SK-N-SH (cell line): ENCODE data around the gene SEC16A. TPM values are rescaled to one million over a fixed set of nuclear protein-coding genes. Genes with fewer than 3 reads are reported as not detected.

Source experiments
- CTCF ChIA-PET: fragments of 300-600, 350-600 bp; formaldehyde crosslinking; extraction: SDS; loops from one replicate; lab custom pipeline; 2021; lab: Yijun Ruan, JAX
- POLR2A ChIA-PET: fragments of 350-600 bp; sonication (Branson Sonifier 250); formaldehyde crosslinking; extraction: SDS; loops from one replicate; lab custom pipeline; 2020; ENCODE audit warnings: antibody characterized with exemption, inconsistent platforms; lab: Yijun Ruan, JAX
- DNase-seq: peaks from one replicate; pipeline ENCODE4 v3.0.0; 2012
- H2AFZ ChIP-seq: fragments of 200-600 bp; sonication (generic); 2 replicates; pipeline ENCODE4 v1.8.1; 2016; ENCODE audit warnings: antibody characterized with exemption, mild to moderate bottlenecking, low read depth
- H3F3A ChIP-seq: fragments of 200-600 bp; sonication (generic); replicated peaks from 2 replicates; pipeline ENCODE3; 2016; ENCODE audit warnings: antibody characterized with exemption, mild to moderate bottlenecking; ENCODE audit not compliant: insufficient read depth
- H3K27ac ChIP-seq, 2 experiments: fragments of 200-500 bp in 1 of 2; fragments of 200-600 bp in 1 of 2; sonication (Bioruptor generic) in 1 of 2; sonication (generic), shearing (Covaris generic) in 1 of 2; 2 replicates each; pipeline versions ENCODE4 v1.5.1 to v1.6.1; 2014 to 2016; ENCODE audit warnings: low read depth in 2 of 2, inconsistent platforms in 1 of 2, low read length in 1 of 2, mild to moderate bottlenecking in 1 of 2, mixed read lengths in 1 of 2
- H3K27me3 ChIP-seq: fragments of 200-600 bp; sonication (generic), shearing (Covaris generic); 2 replicates; pipeline ENCODE4 v1.6.1; 2016; ENCODE audit warnings: mixed run types; ENCODE audit not compliant: insufficient read depth
- H3K36me3 ChIP-seq, 2 experiments: fragments of 200-500 bp in 1 of 2; fragments of 200-600 bp in 1 of 2; sonication (Bioruptor generic) in 1 of 2; sonication (generic) in 1 of 2; replicated peaks in 1 of 2; 2 replicates each; pipeline versions ENCODE3 to v1.5.1; 2014 to 2016; ENCODE audit warnings: low read length in 1 of 2, mild to moderate bottlenecking in 1 of 2; ENCODE audit not compliant: insufficient read depth in 2 of 2, control insufficient read depth in 1 of 2
- H3K4me1 ChIP-seq, 2 experiments: fragments of 200-500 bp in 1 of 2; fragments of 200-600 bp in 1 of 2; sonication (Bioruptor generic) in 1 of 2; sonication (generic), shearing (Covaris generic) in 1 of 2; 2 replicates each; pipeline versions ENCODE4 v1.5.1 to v1.6.1; 2014 to 2016; ENCODE audit warnings: low read depth in 1 of 2, low read length in 1 of 2, mixed run types in 1 of 2; ENCODE audit not compliant: insufficient read depth in 2 of 2, control insufficient read depth in 1 of 2
- H3K4me2 ChIP-seq: fragments of 200-600 bp; sonication (generic), shearing (Covaris generic); 2 replicates; pipeline ENCODE4 v1.6.1; 2017; ENCODE audit warnings: mixed run types
- H3K4me3 ChIP-seq, 2 experiments: fragments of 200-500 bp in 1 of 2; fragments of 200-600 bp in 1 of 2; sonication (Bioruptor generic) in 1 of 2; sonication (generic), shearing (Covaris generic) in 1 of 2; 2 replicates each; pipeline versions ENCODE4 v1.5.1 to v1.8.1; 2014 to 2016; ENCODE audit warnings: low read depth in 2 of 2, inconsistent platforms in 1 of 2, low read length in 1 of 2, mild to moderate bottlenecking in 1 of 2, mixed read lengths in 1 of 2, moderate library complexity in 1 of 2
- H3K79me2 ChIP-seq: fragments of 200-600 bp; sonication (generic); 2 replicates; pipeline ENCODE4 v1.8.1; 2017; ENCODE audit warnings: mild to moderate bottlenecking; ENCODE audit not compliant: insufficient read depth
- H3K9ac ChIP-seq: fragments of 200-600 bp; sonication (generic); 2 replicates; pipeline ENCODE4 v1.6.1; 2017; ENCODE audit warnings: mixed run types
- H3K9me2 ChIP-seq: fragments of 200-600 bp; sonication (generic); 2 replicates; pipeline ENCODE4 v1.6.1; 2017; ENCODE audit warnings: mixed run types
- H3K9me3 ChIP-seq: fragments of 200-600 bp; sonication (generic); 2 replicates; pipeline ENCODE4 v1.6.1; 2017; ENCODE audit warnings: mixed run types, mild to moderate bottlenecking, moderate library complexity
- H4K20me1 ChIP-seq: fragments of 200-600 bp; sonication (generic); 2 replicates; pipeline ENCODE4 v1.6.1; 2017; ENCODE audit warnings: mild to moderate bottlenecking, mixed run types; ENCODE audit not compliant: insufficient read depth
- EZH2phosphoT487 ChIP-seq: fragments of 200-600 bp; sonication (generic); IDR thresholded peaks from 2 replicates; pipeline ENCODE4 v1.6.1; 2017; ENCODE audit warnings: low read depth, mixed run types, mild to moderate bottlenecking, antibody characterized with exemption, moderate library complexity, borderline replicate concordance
- FOSL2 ChIP-seq: IDR thresholded peaks from 2 replicates; pipeline ENCODE4 v1.4.0; 2012; ENCODE audit warnings: low read depth, mild to moderate bottlenecking, moderate library complexity, borderline replicate concordance
- GATA2 ChIP-seq: sonication (generic); formaldehyde crosslinking; IDR thresholded peaks from 2 replicates; pipeline ENCODE4 v1.5.0; 2020; ENCODE audit warnings: mild to moderate bottlenecking, missing genetic modification reagents
- MEF2A ChIP-seq: IDR thresholded peaks from 2 replicates; pipeline ENCODE4 v1.4.0; 2012; ENCODE audit warnings: low read depth, borderline replicate concordance
- MXI1 ChIP-seq: IDR thresholded peaks from 2 replicates; pipeline ENCODE4 v1.6.1; 2012; ENCODE audit warnings: mild to moderate bottlenecking, low read depth, low read length, improper control_type of control experiment
- NRF1 ChIP-seq: IDR thresholded peaks from 2 replicates; pipeline ENCODE4 v1.6.1; 2012; ENCODE audit warnings: low read depth, mild to moderate bottlenecking, low read length
- POLR2AphosphoS5 ChIP-seq: IDR thresholded peaks from 2 replicates; pipeline ENCODE4 v1.6.1; 2012; ENCODE audit warnings: low read depth, low read length
- RAD21 ChIP-seq: IDR thresholded peaks from 2 replicates; pipeline ENCODE4 v1.6.1; 2012; ENCODE audit warnings: mild to moderate bottlenecking, low read length
- RCOR1 ChIP-seq: fragments of 150-350 bp; IDR thresholded peaks from 2 replicates; pipeline ENCODE4 v1.6.1; 2017; ENCODE audit warnings: antibody characterized with exemption, low read length
- REST ChIP-seq: IDR thresholded peaks from 2 replicates; pipeline ENCODE4 v1.6.1; 2012; ENCODE audit warnings: mild to moderate bottlenecking, low read depth, low read length, moderate library complexity
- RFX5 ChIP-seq: IDR thresholded peaks from 2 replicates; pipeline ENCODE4 v1.6.1; 2012; ENCODE audit warnings: mild to moderate bottlenecking, improper control_type of control experiment, low read length
- SIN3A ChIP-seq: IDR thresholded peaks from 2 replicates; pipeline ENCODE4 v1.6.1; 2012; ENCODE audit warnings: low read depth, mild to moderate bottlenecking, low read length, moderate library complexity, borderline replicate concordance
- TAF1 ChIP-seq: IDR thresholded peaks from 2 replicates; pipeline ENCODE4 v1.6.1; 2012; ENCODE audit warnings: low read depth, mild to moderate bottlenecking, low read length, moderate library complexity, borderline replicate concordance
- TCF12 ChIP-seq: IDR thresholded peaks from 2 replicates; pipeline ENCODE4 v1.4.0; 2012
- TEAD4 ChIP-seq: IDR thresholded peaks from 2 replicates; pipeline ENCODE4 v1.4.0; 2012; ENCODE audit warnings: mild to moderate bottlenecking, borderline replicate concordance; ENCODE audit not compliant: insufficient read depth
- YY1 ChIP-seq: IDR thresholded peaks from 2 replicates; pipeline ENCODE4 v1.4.0; 2012; ENCODE audit warnings: low read depth, mild to moderate bottlenecking
- WGBS: methylation state at CpG from one replicate; pipeline ENCODE4 v1.1.6; 2017; ENCODE audit warnings: low lambda C conversion rate; 5-methylcytosine and 5-hydroxymethylcytosine counted together
- polyA plus RNA-seq, 3 experiments: library from polyadenylated mRNA; depleted of rRNA; stranded (reverse); fragments of >200 nt; gene quantifications; 2 replicates each; pipeline ENCODE4 v1.2.3, GENCODE V29; 2012

Gene SEC16A
- polyA plus RNA-seq, 1 of the 3 experiments (the other 2 are of a cell fraction): 25.9 TPM

GRCh38 chr9:136492978-136493522 is 10.2 kb upstream of the SEC16A start:
- POLR2A ChIA-PET: no interaction called here
- Histone ChIP-seq H4K20me1 (no peaks in the 10 kb centered on the region), H3K27me3 (no peaks in the 10 kb centered on the region), H3K4me3 (no peak overlapping the region), H3K9ac (no peak overlapping the region), H3K79me2 (no peaks in the 10 kb centered on the region), H3K9me3 (no peaks in the 10 kb centered on the region), H3K4me1 (peaks cover 0 to 9% of the 10 kb centered on the region in 2 experiments; a peak in 1 of 4 replicates), H3K4me2 (no peak overlapping the region), H2AFZ (no peak overlapping the region), H3K9me2 (no peaks in the 10 kb centered on the region), H3F3A (peaks cover 6% of the 10 kb centered on the region), H3K27ac (no peak overlapping the region), H3K36me3 (peaks cover 0 to 22% of the 10 kb centered on the region in 2 experiments)
- DNase-seq: no peak
- TF ChIP-seq FOSL2 (no peak), REST (no peak), YY1 (no peak), TEAD4 (no peak), RAD21 (no peak), MEF2A (no peak), MXI1 (no peak), RFX5 (no peak), EZH2phosphoT487 (no peak), RCOR1 (no peak), GATA2 (CRISPR knock-in tag) (no peak), SIN3A (no peak), NRF1 (no peak), POLR2AphosphoS5 (no peak), TAF1 (no peak), TCF12 (no peak)
- CTCF ChIA-PET: interaction anchor here (0.9 to 1.2 kb wide), 3 partner anchors 132 to 179 kb away, joined by 4 read pairs; no protein-coding TSS in a partner anchor
- 91% methylated on average over 18 of the region's 26 CpGs for WGBS
